Measurements from ENCODE around the gene NAA10. TPM values are rescaled to one million over a fixed set of nuclear protein-coding genes. Genes with fewer than 3 reads are reported as not detected.

Gene NAA10
- total RNA-seq, 1 experiment from 2014 or later = 321 TPM

GRCh38 chrX:153948847-153949805, 14.3 kb upstream of the NAA10 start:
- DNase-seq (ENCODE audit: low spot score) = no peak

DNA sequence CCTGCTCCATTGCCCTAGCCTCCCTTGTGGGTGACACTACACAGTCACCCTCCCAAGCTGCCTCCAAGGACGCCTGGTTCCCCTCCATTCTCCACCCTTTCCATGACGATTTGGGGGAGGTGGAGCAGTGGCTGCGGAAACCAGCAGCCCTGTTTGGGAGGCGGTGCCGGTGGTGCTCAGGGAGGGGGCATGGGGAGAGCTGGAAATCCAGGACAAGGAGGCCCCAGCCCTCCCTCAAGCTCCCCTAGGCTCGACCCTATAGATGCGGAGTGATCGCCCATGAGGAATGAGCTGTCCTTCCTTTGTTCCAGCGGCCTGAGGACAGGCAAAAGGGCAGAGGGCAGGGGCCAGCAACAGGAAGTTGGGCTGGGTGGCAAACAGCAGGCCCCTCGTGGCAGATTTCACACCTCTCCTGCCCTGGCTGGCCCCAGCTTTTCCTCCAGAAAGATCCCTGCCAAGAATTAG, 13.2 kb upstream of the NAA10 start:
- no peak for DNase-seq (ENCODE audit: low spot score)

GRCh38 chrX:153947009-153947769, 12.4 kb upstream of the NAA10 start:
- peak; percentile 93 for DNase-seq (ENCODE audit: low spot score)

DNA sequence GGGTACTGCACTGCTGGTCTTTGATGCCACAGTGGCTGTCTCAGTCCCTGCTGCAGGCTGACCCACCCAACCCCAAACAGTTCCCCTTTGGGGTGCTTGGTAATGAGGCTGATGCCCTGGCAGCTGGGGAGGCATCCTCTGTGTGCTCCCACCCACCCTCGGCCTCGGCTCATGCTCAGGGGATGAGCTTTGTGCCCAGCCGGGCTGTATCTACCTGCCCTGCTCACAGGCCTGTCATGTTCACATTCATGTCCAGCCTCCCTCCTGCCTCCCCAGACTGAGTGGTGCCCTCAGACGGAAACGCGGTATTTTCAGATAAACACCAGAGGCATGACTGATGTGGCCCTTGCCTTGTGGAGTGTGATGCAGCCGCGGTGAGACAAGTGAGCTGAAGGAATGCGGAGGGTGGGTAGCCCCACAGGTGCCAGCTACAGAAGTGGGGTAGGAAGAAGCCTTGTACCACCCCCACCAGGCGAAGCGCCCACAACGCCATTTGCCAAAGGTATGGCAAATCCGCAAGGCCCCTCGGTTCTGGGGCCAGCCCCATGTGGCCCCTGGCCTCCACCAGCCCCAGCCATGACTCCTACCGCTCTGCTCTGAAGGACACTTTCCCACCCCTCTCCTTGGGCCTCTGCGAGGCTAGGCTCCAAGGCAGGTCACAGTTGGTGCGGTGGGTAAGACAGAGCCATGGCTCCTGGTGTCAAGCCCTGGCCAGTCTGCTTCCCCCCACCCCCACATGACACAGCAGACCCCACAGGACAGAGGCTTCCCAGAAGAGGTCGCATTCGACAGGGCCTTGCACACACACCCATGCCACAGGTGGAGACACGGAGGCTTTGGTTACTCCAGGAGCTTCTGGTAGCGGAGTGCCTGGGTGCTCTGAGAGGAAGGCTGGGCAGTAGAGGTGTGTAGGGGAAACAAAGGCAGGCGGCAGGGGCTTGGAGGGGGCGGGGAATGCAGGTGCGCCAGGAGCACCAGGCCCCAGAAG, 11.4 kb upstream of the NAA10 start:
- no peak for DNase-seq (ENCODE audit: low spot score)

DNA sequence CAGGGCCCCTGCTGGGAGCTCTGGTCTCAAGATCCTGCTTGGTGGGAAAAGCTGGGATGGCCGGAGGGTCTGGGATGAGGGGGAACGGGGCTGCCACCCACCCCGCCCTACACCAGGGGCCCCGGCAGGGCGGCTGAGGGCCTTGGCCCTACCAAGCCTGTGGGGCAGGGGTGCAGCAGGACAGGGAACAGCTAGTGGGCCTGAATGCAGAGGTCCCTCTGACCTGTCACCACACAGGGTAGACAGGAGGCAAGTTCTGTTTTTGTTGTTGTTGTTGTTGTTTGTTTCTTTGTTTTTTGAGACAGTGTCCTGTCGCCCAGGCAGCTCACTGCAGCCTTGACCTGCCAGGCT, 9.9 kb upstream of the NAA10 start:
- no peak for DNase-seq (ENCODE audit: low spot score)

DNA sequence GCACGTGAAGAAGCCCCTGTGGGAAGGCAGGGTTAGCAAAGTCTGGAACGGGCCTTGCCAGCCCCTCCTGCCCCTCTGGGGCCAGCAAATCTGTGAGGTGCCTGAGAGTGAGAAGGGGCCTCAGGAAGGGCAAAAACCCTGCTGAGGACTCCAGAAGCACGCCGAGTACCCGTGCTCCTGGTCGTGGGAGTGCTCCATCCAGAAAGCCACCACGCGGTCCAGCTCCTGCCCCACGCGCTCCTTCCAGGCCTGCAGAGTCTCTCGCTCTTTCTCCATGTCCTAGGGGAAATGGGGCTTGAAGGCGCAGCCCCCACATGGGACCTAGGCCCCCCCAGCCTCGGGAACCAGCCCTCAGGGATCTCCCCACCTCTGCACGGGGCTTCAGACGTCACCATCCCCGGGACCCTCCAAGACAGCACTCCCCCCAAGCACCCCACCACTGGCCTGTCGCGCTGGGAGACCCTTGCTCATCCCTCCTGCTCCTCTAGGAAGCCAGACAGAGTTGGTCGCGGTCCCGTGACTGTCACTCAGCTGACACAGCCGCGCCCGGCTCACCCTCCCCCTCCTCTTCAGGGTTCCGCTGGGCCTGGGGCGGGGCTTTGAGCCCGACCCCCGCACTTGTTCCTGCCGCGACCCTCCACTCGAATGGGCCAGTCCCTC, 9.4 kb upstream of the NAA10 start, which contains the start of gene RENBP:
Gene RENBP, minus strand, starts transcription at position 504 of the 660 bp plus-strand sequence. Its CDS starts 33 bp downstream, at position 471.
- DNase-seq (ENCODE audit: low spot score) = no peak

DNA sequence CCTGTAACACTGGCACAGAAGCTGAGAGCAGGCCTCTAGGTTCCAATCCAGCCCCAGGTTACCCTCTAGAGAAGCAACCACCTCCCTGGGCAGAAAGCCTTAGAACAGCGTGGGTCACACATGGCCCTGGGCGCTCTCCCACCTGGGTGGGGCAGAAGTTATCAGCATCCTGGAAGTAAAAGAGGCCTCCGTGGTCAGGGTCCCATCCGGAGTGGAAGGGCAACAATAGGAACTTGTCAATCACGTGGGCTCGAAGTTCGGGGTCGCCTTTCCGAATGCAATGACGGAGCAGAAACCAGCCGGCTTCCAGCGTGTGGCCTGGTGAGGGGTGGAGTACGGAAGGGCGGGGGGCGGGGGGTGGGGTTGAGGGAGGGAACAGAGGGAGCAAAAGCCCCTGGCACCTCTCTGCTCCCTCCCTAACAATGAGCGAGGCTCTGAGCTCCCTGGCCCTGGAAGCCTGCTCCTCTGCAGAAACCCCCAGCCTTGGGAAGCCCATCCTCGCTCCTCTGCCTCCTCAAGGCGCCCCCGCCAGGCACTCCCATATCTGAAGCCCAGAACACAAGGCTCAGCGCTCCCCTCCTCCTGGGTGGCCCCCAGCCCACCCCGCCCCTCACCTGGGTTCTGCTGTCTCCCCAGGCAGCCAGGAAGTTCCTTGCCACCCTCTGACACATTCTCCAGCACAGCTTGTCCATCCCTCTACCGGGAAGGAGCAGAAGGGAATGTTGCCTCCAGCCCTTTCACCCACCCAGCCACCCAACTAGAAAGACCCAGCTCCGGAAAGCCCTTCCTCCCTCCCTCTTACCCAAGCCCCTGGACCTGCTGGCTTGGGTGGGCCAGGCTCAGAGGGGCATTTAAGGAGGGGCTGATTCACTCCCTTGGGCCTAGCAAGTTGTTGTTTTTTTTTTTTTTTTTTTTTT, 6.8 kb upstream of the NAA10 start:
- no peak for DNase-seq (ENCODE audit: low spot score)

DNA sequence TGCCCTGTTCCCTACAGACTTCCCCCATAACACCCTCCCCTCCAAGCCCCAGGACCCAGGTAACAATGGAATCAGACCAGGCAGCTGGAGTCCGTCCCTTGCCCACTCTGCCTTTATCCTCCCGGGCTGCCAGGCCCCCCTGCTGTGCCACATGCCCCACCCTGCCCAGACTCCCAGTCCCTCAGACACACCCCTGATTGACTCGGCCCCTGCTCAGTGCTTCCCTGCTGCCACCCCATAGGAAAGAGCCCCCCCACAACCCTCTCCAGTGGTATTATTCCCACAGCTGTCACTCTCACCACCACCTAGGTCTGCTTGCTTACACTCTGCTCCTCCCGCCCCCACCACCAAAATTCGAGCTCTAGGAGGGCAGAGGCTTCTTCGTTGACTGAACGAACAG, 4.7 kb upstream of the NAA10 start:
- no peak for DNase-seq (ENCODE audit: low spot score)

- no peak for DNase-seq (ENCODE audit: low spot score)
Measured at GRCh38 chrX:153938226-153938786, 3.5 kb upstream of the NAA10 start.

GRCh38 chrX:153937056-153937455, 2.2 kb upstream of the NAA10 start:
- DNase-seq (ENCODE audit: low spot score) = no peak

- DNase-seq (ENCODE audit: low spot score) = peak; percentile 46
Measured at GRCh38 chrX:153935326-153935851, 552 bp upstream of the NAA10 start.

GRCh38 chrX:153934148-153934761, 582 bp downstream of the NAA10 start:
- DNase-seq (ENCODE audit: low spot score) = peak; percentile 21

GRCh38 chrX:153933748-153934147, 1.1 kb downstream of the NAA10 start:
- DNase-seq (ENCODE audit: low spot score) = no peak

DNA sequence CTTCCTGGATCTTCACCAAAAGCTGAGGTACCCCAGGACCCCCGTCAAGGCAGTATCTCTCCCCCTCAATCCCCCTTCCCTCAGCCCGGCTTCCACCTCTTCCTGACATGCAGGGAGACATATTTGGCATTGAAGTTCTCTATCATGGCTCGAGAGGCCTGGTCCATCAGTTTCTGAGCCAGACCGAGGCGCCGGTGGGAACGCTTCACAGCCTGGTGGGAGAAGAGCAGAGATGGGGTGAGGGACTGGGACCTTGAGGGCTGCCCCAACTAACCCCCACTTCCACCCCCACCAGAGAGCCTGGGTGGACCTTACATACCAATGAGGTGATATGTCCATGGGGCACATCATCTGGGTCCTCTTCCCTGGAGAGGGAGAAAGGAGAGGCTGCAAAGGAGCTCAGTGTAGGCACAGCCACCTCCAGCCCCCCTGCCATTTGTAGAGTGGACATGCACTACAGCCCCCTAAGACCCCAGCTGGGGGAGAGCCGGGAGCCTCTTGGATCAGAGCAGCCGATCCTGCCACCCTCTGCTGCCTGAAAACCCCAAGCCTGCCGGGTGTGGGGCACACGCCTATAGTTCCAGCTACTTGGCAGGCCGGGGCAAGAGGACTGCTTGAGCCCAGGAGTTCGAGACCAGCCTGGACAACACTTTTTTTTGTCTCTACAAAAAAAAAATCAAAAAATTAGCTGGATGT, 2.5 kb downstream of the NAA10 start:
- DNase-seq (ENCODE audit: low spot score) = no peak

DNA sequence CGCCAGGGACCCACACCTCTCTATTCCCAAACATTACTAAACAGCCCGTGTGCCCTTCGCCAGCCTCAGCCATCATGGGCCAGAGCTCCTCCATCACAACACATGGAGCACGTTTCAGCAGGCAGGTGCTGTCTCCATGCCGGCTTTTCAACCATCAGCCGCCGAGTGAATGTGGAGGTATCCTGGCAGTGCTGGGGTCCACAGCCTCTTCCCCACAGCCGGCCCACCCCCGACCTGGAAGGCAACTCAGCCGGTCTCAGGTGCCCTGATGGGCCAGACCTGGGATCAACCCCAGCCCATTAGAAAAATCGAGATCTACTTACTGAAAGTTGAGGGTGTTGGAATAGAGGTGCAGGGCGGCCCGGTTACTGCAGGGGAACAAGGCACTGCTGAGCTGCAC, 3.1 kb downstream of the NAA10 start:
- DNase-seq (ENCODE audit: low spot score) = no peak

- DNase-seq (ENCODE audit: low spot score) = no peak
Measured at GRCh38 chrX:153931151-153931550, 3.7 kb downstream of the NAA10 start.

- DNase-seq (ENCODE audit: low spot score) = no peak
Measured at GRCh38 chrX:153930011-153930910, 4.6 kb downstream of the NAA10 start.
